ENCODE data around the gene TARS3. TPM values are rescaled to one million over a fixed set of nuclear protein-coding genes. Genes with fewer than 3 reads are reported as not detected.

Gene TARS3
- total and polyA plus RNA-seq, 12 donors, result 8.1 to 42.5 (median 33.8) TPM

DNA sequence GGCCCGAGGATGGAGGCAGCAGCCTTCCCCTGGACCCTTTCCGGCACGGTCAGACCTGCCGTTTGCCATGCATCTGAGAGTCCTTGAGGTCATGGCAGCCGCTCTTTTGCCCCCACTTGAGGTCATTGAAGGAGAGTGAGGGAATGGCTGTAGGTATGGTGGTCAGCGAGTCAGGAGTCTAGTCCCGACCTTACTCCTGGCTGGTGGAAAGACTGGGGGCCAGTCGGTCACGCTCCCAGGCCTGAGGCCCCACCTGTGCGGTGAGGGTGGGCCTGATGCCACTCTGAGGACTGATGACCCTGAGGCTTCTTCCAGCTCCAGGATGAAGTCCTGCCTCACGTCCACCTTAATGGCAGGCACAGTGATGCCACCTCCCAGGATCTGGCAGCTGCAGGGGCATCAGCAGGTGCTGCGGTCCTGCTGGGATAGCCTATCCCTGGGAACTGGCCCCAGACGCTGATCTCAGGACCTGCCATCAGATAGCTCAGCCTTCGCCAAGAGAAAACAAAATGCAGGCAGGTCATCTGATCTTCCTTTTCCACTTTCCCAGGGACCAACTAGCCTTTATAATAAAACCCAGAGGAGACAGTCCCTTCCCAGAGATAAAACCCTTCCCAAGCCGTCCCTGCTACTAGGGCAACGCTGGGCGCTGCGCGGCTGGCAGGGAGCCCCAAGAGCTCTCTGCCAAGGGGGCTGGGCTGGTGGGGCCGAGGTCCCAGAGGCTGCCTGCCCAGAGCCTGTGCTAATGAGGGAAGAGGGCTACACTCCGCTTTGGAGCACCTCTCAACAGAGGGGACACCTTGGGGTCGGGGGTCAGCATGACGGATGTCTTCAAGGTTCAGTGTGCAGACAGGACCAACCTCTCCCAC is 114.3 kb downstream of the TARS3 start:
- ATAC-seq, result no peak
- no peak overlapping the region for H3K27ac ChIP-seq
- no peaks in the 10 kb centered on the region for H3K27me3 ChIP-seq
- no peak overlapping the region for H3K4me3 ChIP-seq
- intact Hi-C loops (cut with DNase I), result no loop called here
- TF ChIP-seq CTCF (IDR thresholded peaks at IDR 0.05), result no peak
- H3K36me3 ChIP-seq, result no peaks in the 10 kb centered on the region
- DNase-seq, result no peak
- H3K4me1 ChIP-seq, result peaks cover 16 to 46% (median 25%) of the 10 kb centered on the region in 9 donors
- 89% methylated on average over 23 of the region's 23 CpGs for whole genome bisulfite sequencing, 2 donors
- peaks cover 0 to 1% (median 0%) of the 10 kb centered on the region in 11 donors for H3K9me3 ChIP-seq

GRCh38 chr15:101608201-101608600 is 116.1 kb downstream of the TARS3 start:
- no peak for DNase-seq
- intact Hi-C loops (cut with DNase I), result no loop called here
- Histone ChIP-seq H3K27ac (peak overlapping the region in 3 of 10 donors; percentile 42 to 46 (median 44)), H3K36me3 (no peaks in the 10 kb centered on the region), H3K9me3 (peaks cover 0 to 6% (median 0%) of the 10 kb centered on the region in 11 donors), H3K4me1 (peaks cover 4 to 28% (median 10%) of the 10 kb centered on the region in 9 donors), H3K4me3 (no peak overlapping the region), H3K27me3 (no peaks in the 10 kb centered on the region)
- ATAC-seq, result peak in 4 of 8 donors; percentile 17 to 61 (median 30)
- WGBS, 2 donors, result 70 to 73% methylated on average over 9 of the region's 9 CpGs
- peak in 1 of 9 donors; percentile 8 for TF ChIP-seq CTCF (IDR thresholded peaks at IDR 0.05)

- no peak overlapping the region for H3K4me3 ChIP-seq
- peaks cover 0 to 6% (median 0%) of the 10 kb centered on the region in 11 donors for H3K9me3 ChIP-seq
- H3K27me3 ChIP-seq, result peaks cover 0 to 4% (median 0%) of the 10 kb centered on the region in 7 donors
- intact Hi-C loops (cut with DNase I), result no loop called here
- peaks cover 0 to 20% (median 3%) of the 10 kb centered on the region in 9 donors for H3K4me1 ChIP-seq
- WGBS, 2 donors, result 87% methylated on average over 2 of the region's 2 CpGs
- TF ChIP-seq CTCF (IDR thresholded peaks at IDR 0.05), result no peak
- no peak for ATAC-seq
- no peak for DNase-seq
- no peaks in the 10 kb centered on the region for H3K36me3 ChIP-seq
- H3K27ac ChIP-seq, result no peak overlapping the region
Measured at GRCh38 chr15:101607108-101607507, 117.2 kb downstream of the TARS3 start.

DNA sequence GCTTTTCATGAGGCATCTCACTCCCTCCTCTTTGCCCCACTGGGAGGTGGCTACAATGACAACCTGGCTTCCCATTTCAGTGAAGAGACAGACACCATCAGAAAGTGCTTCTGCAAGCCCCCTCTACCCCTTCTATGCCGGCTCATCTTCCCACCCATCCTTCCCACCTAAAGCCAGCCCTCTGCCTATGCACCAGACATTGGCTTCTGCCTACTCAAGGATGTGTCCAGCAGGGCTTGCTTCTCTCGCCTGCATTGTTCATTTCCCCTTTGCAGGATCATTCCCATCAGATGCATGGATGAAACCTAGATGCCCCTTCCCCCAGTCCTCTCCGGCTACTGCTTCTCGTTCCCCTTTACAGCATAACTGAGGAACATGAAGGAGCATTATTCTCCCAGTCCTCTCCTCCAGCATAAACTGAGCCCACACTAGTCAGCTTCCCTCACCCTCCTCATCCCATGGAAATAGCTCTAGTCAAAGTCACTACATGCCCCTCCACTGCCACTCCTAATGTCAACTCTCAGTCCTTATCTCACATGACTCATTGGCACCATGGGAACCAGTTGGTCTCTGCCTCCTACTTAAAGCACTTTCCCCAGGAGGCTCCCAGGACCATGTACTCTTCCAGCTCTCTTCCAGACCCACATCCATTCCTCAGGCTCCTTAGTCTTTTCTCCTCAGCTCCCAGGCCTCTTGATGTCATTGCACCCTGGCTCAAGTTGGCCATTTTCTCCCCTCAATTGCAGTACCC is 120.0 kb downstream of the TARS3 start:
- WGBS, 2 donors, result 90 to 91% methylated on average over 4 of the region's 4 CpGs
- Histone ChIP-seq H3K9me3 (peaks cover 0 to 6% (median 0%) of the 10 kb centered on the region in 11 donors), H3K27ac (no peak overlapping the region), H3K4me1 (peaks cover 0 to 12% (median 3%) of the 10 kb centered on the region in 9 donors), H3K27me3 (peaks cover 0 to 13% (median 0%) of the 10 kb centered on the region in 7 donors), H3K4me3 (no peak overlapping the region), H3K36me3 (no peaks in the 10 kb centered on the region)
- DNase-seq (no peak), ATAC-seq (peak in 2 of 8 donors; percentile 38 to 44)
- intact Hi-C loops (cut with DNase I), result no loop called here
- no peak for TF ChIP-seq CTCF (IDR thresholded peaks at IDR 0.05)
